ENCODE data around the gene CSE1L.
"Not testable (repeated sequence)": the region's sequence is repeated elsewhere in the genome, so short reads cannot be mapped to it uniquely, and the experiment has no call there.

Gene CSE1L

DNA sequence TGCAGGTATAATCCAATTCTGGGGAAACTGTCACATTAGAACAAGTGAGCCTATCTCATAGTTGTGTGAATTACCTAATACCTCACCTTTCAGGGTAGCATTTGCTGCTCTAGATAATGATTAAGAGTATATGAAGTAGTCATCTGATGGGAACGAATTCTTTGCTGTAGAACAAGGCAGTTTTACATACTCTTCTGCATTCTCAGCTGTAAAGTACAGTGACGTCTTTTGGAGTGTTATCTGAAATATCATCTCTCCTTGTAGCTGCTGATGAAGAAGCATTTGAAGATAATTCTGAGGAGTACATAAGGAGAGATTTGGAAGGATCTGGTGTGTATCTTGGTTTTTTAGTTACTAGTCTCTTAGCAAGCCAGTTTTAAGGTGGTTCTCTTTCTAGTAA, 28.4 kb downstream of the CSE1L start:
- DNase-seq = no peak

DNA sequence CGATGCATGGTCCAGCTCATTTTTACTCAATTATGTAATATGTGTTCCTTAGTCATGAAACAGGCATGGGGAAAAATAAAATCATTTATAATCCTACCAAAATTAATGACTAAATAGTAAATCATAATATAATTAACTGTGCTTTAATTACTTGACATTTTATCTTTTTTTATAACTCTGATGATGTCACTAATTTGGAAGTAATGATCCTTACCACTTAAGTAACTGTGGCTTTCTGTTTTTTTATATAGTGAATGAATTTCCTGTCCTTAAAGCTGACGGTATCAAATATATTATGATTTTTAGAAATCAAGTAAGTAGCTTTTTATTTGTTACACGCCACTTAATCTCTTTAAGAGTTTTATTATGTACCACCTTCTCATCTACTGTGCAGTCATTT, 32.2 kb downstream of the CSE1L start:
- no peak for DNase-seq

DNA sequence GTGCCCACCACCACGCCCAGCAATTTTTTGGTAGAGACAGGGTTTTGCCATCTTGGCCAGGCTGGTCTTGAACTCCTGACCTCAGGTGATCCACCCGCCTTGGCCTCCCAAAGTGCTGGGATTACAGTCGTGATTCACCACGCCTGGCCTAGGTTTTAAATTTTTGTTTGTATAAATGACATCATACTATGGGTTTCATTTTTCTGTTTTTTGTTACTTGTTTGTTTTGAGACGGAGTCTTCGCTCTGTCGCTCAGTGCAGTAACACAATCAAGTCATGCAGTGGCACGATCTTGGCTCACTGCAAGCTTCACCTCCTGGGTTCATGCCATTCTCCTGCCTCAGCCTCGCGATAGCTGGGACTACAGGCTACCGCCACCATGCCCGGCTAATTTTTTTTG, 36.2 kb downstream of the CSE1L start:
- DNase-seq = not testable (repeated sequence)

DNA sequence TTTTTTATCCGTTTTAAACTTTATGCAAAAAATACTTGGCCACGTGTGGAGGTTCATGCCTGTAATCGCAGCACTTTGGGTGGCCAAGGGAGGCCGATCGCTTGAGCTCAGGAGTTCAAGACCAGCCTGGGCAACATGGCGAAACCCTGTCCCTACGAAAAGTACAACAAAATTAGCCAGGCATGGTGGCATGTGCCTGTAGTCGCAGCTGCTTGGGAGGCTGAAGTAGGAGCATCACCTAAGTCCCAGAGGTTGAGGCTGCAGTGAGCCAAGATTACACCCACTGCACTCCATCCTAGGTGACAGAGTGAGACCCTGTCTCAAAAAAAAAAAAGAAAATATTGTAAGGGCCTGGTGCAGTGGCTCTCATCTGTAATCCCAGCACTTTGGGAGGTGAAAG, 45.0 kb downstream of the CSE1L start:
- DNase-seq = no peak

DNA sequence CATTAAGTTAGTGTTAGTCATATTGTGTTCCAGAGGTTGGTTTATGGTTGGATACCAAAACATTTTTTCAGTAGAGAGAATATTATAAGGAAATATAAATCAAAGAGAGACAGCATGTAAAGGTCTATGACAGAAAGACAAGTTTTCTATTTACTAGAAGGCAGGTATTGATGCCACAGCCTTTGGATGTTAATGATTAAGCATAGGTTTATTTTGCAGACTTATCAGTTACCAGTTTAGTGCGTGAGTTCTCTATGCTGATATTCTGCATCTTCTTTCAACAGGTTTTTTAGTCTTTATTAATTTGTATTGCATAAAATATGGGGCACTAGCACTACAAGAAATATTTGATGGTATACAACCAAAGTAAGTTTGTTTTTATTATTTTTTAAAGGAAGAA, 45.6 kb downstream of the CSE1L start:
- DNase-seq = no peak

DNA sequence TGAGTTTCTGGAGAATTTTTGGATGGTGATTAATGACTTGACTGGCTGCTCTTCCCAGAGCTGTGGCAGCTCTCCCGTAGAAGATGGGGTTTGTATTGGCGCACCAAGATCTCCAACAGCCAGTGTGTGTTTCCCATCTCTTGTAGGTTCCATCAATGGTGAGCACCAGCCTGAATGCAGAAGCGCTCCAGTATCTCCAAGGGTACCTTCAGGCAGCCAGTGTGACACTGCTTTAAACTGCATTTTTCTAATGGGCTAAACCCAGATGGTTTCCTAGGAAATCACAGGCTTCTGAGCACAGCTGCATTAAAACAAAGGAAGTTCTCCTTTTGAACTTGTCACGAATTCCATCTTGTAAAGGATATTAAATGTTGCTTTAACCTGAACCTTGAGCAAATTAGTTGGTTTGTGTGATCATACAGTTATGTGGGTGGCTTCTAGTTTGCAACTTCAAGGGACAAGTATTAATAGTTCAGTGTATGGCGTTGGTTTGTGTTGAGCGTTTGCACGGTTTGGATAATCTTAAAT, 50.2 kb downstream of the CSE1L start:
- no peak for DNase-seq

DNA sequence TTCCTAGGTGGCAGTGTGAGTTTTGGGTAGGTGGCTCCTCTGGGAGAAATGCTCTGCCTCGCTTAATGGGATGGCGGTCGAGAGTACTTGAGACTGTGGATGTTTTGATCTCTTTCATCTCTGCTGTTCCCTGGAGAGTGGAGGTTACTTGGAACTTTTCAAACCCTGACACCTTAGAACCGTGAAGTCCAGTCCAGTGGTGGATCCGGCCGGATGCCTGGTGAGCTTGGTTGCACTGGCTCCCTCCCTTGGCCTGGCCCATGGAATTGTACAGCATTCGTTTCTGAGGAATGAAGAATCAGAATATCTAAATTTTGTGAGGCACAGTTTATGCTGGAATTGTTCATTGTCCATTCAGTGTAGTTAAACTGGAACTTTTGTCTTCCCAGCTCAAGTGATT, 51.0 kb downstream of the CSE1L start:
- no peak for DNase-seq

DNA sequence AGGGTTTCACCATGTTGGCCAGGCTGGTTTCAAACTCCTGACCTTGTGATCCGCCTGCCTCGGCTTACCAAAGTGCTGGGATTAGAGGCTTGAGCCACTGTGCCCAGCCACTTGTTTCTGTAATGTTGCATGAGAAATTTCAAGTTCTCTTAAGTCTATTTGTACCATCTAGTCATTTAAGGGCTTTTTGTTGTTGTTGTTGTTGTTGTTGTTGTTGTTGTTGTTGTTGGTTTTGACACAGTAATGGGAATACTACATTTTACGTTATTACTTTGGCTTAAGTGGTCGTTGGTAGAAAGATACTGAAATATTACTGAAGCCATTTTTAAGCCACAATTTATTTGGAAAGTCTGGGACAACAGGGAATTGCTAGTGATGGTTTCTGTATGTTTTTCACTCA, 52.0 kb downstream of the CSE1L start:
- no peak for DNase-seq

DNA sequence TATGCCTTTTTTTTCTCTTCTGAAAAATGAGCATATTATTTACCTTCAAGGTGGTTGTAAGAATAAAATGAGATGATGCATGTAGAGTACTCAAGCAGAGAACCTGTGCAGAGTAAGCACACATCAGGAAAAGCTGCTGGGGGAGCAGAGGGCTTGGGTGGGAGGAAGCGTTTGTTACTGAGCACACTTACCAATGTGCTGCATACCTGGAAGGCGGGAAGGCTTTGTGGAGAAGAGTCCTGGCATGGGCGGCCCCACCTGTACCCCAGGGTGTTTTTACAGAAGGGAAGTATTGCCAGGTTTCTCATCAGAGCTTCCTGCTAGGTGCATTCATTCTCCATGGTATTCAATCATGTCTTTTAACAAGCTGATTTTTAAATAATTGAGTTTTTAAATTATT, 52.9 kb downstream of the CSE1L start:
- DNase-seq = no peak

DNA sequence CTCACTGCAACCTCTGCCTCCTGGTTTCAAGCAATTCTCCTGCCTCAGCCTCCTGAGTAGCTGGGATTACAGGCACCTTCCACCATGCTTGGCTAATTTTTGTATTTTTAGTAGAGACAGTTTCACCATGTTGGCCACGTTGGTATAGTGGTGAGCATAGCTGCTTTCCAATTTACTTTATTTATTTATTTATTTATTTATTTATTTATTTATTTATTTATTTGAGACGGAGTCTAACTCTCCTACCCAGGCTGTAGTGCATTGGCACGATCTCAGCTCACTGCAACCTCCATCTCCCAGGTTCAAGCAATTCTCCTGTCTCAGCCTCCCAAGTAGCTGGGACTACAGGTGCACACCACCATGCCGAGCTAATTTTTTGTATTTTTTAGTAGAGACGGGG, 54.2 kb downstream of the CSE1L start:
- not testable (repeated sequence) for DNase-seq

DNA sequence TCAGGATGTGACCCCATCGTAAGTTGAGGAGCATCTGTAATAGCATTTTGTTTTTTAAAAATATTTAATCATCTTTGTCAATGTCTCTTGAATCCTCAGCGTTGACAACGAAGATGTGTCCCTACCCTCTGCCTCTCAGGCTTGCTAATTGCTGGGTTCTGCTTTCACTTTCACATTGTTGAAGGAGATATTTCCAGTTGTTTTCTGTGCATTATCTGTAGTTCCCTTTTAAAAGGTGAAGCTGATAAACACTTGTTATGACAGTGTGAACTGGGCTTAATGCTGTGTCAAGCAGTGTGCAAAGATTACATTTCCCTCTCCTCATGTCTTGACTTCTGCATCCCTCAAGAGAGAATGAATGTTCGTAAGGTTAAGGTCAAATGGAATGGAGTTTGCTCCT, 54.9 kb downstream of the CSE1L start:
- no peak for DNase-seq

DNA sequence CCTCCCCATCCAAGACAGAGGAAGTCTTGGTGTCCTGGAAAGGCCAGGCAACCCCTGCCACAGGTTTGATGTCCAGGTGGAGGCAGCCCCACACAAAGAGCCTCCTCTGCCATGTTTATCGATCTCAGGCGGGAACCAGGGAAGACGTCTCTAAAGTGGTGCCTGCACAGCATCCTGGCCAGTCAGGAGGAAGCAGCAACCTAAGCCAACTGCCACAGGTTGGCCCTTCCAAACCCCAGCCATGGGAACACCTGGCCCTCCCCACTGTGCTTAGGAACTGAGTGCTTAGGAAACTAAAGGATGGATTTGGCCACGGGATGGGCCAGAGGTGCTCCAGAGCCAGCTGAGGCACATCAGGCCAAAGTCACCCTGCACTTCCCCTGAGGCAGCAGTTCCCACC, 56.9 kb downstream of the CSE1L start:
- no peak for DNase-seq

DNA sequence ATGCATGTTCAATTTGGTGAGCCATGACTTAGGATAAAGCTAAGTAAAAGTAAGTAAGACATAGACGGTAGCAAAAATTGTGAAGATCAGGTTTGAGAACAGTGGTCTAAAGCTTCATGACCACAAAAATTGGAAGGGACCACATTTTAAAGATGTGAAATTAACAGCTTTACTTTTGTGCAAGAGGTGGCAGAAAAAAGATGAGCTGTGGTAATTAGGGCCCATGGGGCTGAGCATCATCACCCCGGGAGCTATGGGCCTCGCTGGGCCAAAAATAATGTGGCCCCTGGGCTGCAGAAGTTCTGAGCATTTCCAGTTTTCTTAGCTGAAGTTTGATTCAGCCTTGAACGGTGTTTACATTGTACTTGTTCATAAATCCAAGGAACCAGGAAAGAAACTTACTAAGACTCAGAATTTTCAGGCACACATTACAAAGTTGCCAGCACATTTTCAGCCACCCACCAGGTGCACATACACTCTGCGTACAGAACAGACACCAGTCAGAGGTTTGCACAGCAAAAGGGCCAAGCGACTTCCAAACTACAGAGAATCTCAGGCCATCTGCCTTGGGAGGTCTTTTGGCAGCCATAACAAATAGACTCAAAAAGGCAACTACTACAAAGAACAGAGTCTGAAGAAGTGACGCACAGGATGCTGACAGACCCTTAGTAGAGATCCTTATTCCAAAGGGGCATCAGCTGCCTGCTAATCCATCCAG, 57.7 kb downstream of the CSE1L start:
- no peak for DNase-seq

DNA sequence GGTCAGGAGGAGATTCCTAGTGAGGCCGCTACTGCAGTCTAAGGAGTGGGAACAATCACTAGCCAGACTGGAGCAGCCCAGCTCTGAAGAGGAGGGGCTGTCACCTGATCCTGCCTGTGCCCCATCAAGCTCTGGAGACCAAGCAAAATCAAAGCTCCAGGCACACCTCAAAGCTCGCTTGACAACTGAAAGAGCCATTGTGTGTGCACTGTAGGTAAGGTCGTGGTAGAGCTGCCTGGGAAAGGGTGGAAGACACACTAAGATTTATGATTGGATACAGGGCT, 58.2 kb downstream of the CSE1L start:
- DNase-seq = no peak

DNA sequence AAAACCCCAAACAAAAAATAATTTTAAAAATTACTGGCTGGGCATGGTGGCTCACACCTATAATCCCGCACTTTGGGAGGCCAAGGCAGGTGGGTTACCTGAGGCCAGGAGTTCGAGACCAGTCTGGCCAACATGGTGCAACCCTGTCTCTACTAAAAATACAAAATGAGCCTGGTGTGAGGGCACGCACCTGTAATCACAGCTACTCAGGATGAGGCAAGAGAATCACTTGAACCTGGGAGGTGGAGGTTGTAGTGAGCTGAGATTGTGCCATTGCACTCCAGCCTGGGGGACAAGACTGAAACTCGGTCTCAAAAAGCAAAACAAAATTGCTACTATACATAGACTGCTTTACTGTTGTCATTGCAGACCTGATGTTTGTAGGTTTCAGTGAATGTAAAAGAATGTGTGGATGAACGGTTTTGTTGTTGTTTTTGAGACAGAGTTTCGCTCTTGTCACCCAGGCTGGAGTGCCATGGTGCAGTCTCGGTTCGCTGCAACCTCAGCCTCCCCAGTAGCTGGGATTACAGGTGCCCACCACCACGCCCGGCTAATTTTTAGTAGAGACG, 59.0 kb downstream of the CSE1L start:
- not testable (repeated sequence) for DNase-seq

DNA sequence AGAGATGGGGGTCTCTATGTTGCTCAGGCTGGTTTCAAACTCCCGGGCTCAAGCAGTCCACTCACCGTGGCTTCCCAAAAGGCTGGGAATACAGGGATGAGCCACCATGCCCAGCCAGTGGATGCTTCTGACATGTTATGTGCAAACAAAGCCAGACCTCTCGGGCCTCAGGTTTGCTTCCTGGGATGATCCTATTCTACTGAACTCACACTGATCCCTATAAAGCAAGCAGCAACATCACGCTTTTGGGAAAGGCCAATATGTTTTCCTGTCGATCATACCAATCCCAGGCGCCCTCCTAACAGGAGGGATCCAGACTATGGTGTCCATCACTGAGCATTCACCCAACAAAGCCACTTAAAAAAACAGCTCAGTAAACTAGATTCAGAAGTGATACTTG, 60.2 kb downstream of the CSE1L start:
- no peak for DNase-seq

DNA sequence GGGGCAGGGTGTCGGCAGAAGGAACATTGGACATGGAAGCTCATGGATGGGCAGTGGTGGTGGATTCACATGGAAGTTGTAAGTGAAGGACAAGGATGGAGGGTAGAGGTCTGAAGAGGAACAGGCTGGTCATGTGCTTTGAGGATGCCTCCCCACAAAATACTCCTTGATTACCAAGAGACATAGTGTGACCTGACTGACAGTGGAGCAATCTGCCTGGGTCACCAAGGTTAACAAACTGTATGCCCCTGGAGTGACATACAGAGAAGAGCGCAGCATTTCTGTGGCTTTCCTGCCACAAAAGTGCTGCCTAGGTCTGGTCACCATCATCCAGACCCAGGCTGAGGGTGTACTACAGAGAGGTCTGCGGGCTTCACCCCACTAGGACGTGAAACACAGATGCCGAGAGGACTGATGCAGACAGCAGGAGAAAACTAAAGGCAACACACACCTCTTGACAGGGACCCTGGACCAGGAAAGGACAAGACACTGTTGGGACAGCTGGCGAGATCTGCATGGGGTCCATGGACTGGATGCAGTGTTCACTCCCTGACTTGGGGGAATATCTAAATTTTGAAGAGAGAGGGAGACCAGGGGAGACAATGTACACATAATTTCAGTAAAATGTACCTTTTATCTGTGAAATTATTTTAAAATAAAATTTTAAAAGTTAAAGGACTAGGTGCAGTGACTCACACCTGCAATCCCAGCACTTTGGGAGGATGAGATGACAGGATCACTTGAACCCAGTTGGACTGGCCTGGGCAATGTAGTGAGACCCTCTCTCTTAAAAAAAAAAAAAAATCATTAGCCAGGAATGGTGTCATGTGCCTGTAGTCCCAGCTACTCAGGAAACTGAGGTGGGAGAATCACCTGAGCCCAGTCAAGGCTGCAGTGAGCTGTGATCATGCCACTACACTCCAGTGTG, 64.9 kb downstream of the CSE1L start:
- DNase-seq = no peak

DNA sequence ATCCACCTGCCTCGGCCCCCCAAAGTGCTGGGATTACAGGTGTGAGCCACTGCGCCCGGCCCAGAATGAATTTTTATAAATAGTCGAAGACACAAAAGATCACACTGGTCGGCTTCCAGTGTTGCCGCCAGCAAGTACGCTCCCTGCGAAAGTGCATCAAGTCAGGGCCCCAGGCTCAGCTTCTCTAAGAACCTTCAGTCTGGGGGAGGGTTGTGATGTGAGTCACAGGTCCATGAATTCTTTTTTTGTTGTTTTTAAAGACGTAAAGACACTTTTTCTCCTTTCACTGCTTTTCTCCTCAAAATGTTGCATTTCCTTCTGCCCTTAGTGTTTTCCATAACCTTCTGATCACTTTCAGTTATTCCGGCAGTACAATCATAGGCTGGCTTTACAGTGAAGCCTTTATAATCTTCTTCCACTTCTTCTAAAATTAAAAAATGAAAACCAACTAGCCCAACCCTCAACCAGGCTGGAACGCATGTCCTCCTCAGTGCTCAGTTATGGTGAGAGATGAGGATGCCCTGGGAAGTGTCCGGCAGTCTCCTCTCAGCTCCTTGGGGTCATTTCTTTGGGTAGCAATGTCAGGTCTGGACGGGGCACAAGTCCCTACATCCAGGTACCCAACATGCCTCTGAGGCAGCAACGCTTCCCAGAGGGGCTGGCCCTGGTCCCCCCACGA, 66.6 kb downstream of the CSE1L start:
- DNase-seq = no peak

DNA sequence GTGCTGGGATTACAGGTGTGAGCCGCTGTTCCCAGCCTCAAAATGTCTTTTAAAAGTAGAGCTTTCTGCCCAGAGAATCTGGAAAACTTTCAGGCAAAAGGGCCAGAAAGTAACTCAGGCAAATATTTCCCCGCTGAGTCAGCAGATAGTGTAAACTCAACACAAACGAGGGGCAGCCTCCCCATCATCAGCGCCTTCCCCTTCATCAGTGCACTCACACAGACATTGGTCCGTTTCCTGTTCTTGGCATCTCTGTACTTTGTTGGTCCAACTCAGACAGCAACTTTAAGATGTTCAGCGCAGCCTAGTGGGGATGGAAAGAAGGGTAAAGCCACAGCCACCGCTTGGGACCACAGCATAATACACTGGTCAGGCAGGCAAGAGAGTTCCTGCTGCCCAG, 69.5 kb downstream of the CSE1L start:
- no peak for DNase-seq

DNA sequence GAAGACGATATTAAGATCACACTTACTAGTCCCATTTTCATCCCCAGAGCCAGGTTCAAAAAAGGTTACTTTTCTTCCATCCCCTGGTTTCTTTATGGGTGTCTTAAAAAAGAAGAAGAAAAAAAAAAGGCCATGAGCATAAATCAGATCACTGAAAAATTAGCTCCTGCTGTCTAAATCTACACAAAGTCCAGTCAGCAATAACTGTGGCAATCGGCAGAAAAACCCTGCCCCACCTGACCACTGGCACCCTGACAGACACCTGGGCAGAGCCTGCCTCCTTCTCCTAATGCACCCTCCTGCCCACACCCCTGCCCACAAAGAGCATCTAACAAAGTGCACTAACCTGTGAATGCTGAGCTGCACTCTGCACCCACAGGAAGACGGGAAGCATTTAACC, 72.2 kb downstream of the CSE1L start:
- no peak for DNase-seq

DNA sequence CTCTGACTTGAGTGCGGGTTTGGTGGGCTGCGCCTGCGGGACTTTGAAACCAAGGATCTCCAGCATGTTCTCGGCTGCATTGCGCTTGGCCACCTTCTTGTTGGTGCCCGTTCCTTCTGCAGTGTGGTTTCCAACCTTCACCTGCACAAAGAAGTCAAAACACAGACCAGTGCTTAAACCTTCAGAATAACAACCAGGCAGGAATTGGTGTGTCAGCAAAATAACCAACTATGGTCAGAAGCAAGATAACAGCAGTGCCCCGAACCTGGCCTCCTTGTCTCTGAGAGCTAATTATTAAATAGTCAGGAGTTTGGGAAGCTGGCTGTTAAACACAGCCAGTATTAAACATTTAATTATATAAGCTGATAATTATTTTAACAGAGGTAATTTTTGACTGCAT, 73.9 kb downstream of the CSE1L start:
- no peak for DNase-seq

DNA sequence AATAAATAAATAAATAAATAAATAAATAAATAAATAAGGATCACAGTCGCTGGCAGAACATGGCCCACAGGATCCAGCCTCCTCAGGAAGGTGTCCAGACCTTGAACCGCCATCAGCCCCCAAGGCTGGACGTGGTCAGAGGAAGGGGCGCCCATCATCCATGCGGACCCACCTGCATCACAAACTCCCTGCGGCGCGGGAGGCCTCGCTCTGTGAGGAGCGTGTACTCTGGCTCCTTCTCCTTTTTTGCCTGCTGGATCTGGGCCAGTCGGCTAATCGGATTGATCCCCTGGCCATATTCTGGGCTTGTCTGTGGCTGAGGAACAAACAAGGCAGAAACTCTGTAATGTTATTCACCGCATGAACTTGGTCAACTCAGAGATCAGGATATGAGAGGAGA, 76.8 kb downstream of the CSE1L start:
- DNase-seq = no peak

DNA sequence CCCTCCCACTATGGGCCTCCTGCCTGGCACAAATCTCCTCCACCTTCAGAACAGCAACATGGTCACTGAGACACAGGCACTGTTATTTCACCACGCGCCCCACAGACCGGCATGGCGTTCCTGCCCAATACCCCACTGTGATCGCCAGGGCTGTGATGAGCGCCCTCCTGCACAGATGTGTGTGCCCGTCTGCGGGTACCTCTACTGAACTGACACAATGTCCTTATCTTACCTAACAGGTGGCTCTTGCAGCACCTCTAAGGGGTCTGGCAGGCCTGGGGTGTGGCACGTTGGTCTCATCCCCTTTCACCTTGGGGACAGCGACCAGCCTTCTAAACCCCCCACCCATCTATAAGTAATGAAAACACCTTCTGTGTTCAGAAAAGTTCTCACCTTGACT, 77.9 kb downstream of the CSE1L start:
- DNase-seq = no peak
